ENCODE results near the gene FMN2.

- TF ChIP-seq, protein P1, sequence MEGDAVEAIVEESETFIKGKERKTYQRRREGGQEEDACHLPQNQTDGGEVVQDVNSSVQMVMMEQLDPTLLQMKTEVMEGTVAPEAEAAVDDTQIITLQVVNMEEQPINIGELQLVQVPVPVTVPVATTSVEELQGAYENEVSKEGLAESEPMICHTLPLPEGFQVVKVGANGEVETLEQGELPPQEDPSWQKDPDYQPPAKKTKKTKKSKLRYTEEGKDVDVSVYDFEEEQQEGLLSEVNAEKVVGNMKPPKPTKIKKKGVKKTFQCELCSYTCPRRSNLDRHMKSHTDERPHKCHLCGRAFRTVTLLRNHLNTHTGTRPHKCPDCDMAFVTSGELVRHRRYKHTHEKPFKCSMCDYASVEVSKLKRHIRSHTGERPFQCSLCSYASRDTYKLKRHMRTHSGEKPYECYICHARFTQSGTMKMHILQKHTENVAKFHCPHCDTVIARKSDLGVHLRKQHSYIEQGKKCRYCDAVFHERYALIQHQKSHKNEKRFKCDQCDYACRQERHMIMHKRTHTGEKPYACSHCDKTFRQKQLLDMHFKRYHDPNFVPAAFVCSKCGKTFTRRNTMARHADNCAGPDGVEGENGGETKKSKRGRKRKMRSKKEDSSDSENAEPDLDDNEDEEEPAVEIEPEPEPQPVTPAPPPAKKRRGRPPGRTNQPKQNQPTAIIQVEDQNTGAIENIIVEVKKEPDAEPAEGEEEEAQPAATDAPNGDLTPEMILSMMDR (IDR thresholded peaks at IDR 0.05): no peak
- TF ChIP-seq POLR2A (IDR thresholded peaks at IDR 0.05): no peak
Measured at GRCh38 chr1:240044620-240045019, 47.1 kb upstream of the FMN2 start.

Data from body of pancreas (tissue), 4 donors.